GM12892 (cell line): Measurements from ENCODE around the gene TMSB10.

Experiments used
- DNase-seq: peaks from one replicate; pipeline ENCODE4 v3.0.0; 2011; ENCODE audit not compliant: insufficient read length
- FAIRE-seq: peaks from 2 replicates; lab custom pipeline; 2011; peaks lifted over from hg19 to GRCh38; lab: Jason Lieb, UNC
- POLR2A ChIP-seq: IDR thresholded peaks from 2 replicates; pipeline ENCODE4 v1.6.1; 2011; ENCODE audit warnings: low read depth, low read length, control low read depth
- POLR2AphosphoS5 ChIP-seq: IDR thresholded peaks from 2 replicates; pipeline ENCODE4 v1.6.1; 2011; ENCODE audit warnings: low read depth, low read length, control low read depth
- TAF1 ChIP-seq: IDR thresholded peaks from 2 replicates; pipeline ENCODE4 v1.6.1; 2011; ENCODE audit warnings: low read depth, mild to moderate bottlenecking, control low read depth, low read length, borderline replicate concordance

Gene TMSB10

GRCh38 chr2:84953535-84953934, 48.1 kb downstream of the TMSB10 start:
- FAIRE-seq (no peak), DNase-seq (no peak)
- no peak for TF ChIP-seq TAF1
- no peak for TF ChIP-seq POLR2AphosphoS5
- TF ChIP-seq POLR2A = no peak

GRCh38 chr2:84954329-84954728, 48.9 kb downstream of the TMSB10 start:
- no peak for DNase-seq
- TF ChIP-seq POLR2AphosphoS5 = no peak
- no peak for TF ChIP-seq POLR2A
- TF ChIP-seq TAF1 = no peak
- no peak for FAIRE-seq
